Naive B cell (primary cell): ENCODE data around the gene GBX1. TPM values are rescaled to one million over a fixed set of nuclear protein-coding genes. Genes with fewer than 3 reads are reported as not detected.

Source experiments
- ATAC-seq, 2 donors: fragments of 150-1000 bp; cut with Tn5 transposase; 2 replicates each; pipeline ENCODE4 v1.10.0; 2021; ENCODE audit warnings: low read depth in 2 of 2, mild to moderate bottlenecking in 2 of 2, moderate library complexity in 2 of 2
- DNase-seq: peaks from one replicate; pipeline ENCODE4 v3.0.0; 2022
- H3K27ac Mint-ChIP-seq, 6 donors: one replicate each; pipeline ENCODE4 v1.8.0; 2020 to 2022; ENCODE audit warnings: mild to moderate bottlenecking in 6 of 6, mixed read lengths in 6 of 6, moderate library complexity in 5 of 6, inconsistent platforms in 2 of 6
- H3K27me3 Mint-ChIP-seq, 3 donors: one replicate each; pipeline ENCODE4 v1.8.0; 2021 to 2022; ENCODE audit warnings: mixed read lengths in 3 of 3, mild to moderate bottlenecking in 1 of 3
- H3K36me3 Mint-ChIP-seq, 2 donors: one replicate each; pipeline ENCODE4 v1.8.0; 2020 to 2022; ENCODE audit warnings: mixed read lengths in 2 of 2, inconsistent platforms in 1 of 2, mild to moderate bottlenecking in 1 of 2
- H3K4me1 Mint-ChIP-seq, 3 donors: one replicate each; pipeline ENCODE4 v1.8.0; 2020 to 2022; ENCODE audit warnings: mixed read lengths in 3 of 3, inconsistent platforms in 1 of 3, mild to moderate bottlenecking in 1 of 3, moderate library complexity in 1 of 3
- H3K4me3 Mint-ChIP-seq, 8 donors: one replicate each; pipeline ENCODE4 v1.8.0; 2020 to 2022; ENCODE audit warnings: mild to moderate bottlenecking in 8 of 8, mixed read lengths in 8 of 8, moderate library complexity in 8 of 8, inconsistent platforms in 2 of 8
- H3K9me3 Mint-ChIP-seq, 7 donors: one replicate each; pipeline ENCODE4 v1.8.0; 2020 to 2022; ENCODE audit warnings: mixed read lengths in 7 of 7, mild to moderate bottlenecking in 5 of 7, inconsistent platforms in 2 of 7, moderate library complexity in 1 of 7
- polyA plus RNA-seq, 6 donors: library from polyadenylated mRNA; unstranded; fragments of 300-500 nt; fragmentation: Illumina TruSeq; gene quantifications; one replicate each; pipeline ENCODE4 v1.2.3, GENCODE V29; 2021; ENCODE audit warnings: low read depth in 6 of 6

The GBX1 gene
- polyA plus RNA-seq, 6 donors from 2014 or later, result not detected

GRCh38 chr7:151204383-151205032 is 37.0 kb upstream of the GBX1 start:
- H3K4me1 Mint-ChIP-seq, result peaks cover 0 to 7% (median 4%) of the 10 kb centered on the region in 3 donors
- H3K36me3 Mint-ChIP-seq, result no peaks in the 10 kb centered on the region
- H3K27ac Mint-ChIP-seq, result no peak overlapping the region
- ATAC-seq (no peak), DNase-seq (no peak)
- H3K27me3 Mint-ChIP-seq, result peaks cover 14 to 60% (median 57%) of the 10 kb centered on the region in 3 donors
- H3K9me3 Mint-ChIP-seq, result no peaks in the 10 kb centered on the region
- no peak overlapping the region for H3K4me3 Mint-ChIP-seq

- peaks cover 14 to 63% (median 59%) of the 10 kb centered on the region in 3 donors for H3K27me3 Mint-ChIP-seq
- DNase-seq, result no peak
- H3K27ac Mint-ChIP-seq, result no peak overlapping the region
- peaks cover 0 to 7% (median 4%) of the 10 kb centered on the region in 3 donors for H3K4me1 Mint-ChIP-seq
- H3K36me3 Mint-ChIP-seq, result no peaks in the 10 kb centered on the region
- no peak for ATAC-seq
- H3K4me3 Mint-ChIP-seq, result no peak overlapping the region
- no peaks in the 10 kb centered on the region for H3K9me3 Mint-ChIP-seq
Measured at GRCh38 chr7:151202836-151203235, 35.3 kb upstream of the GBX1 start.

GRCh38 chr7:151201751-151202150 is 34.3 kb upstream of the GBX1 start:
- ATAC-seq (no peak), DNase-seq (no peak)
- H3K4me3 Mint-ChIP-seq, result no peak overlapping the region
- H3K27ac Mint-ChIP-seq, result no peak overlapping the region
- H3K36me3 Mint-ChIP-seq, result no peaks in the 10 kb centered on the region
- no peaks in the 10 kb centered on the region for H3K9me3 Mint-ChIP-seq
- H3K27me3 Mint-ChIP-seq, result peaks cover 14 to 59% (median 58%) of the 10 kb centered on the region in 3 donors
- H3K4me1 Mint-ChIP-seq, result peaks cover 0 to 3% (median 3%) of the 10 kb centered on the region in 3 donors

GRCh38 chr7:151201344-151201743 is 33.9 kb upstream of the GBX1 start:
- no peak overlapping the region for H3K4me3 Mint-ChIP-seq
- no peaks in the 10 kb centered on the region for H3K36me3 Mint-ChIP-seq
- H3K27me3 Mint-ChIP-seq, result peaks cover 14 to 59% (median 54%) of the 10 kb centered on the region in 3 donors
- no peak for DNase-seq
- no peak overlapping the region for H3K27ac Mint-ChIP-seq
- H3K9me3 Mint-ChIP-seq, result no peaks in the 10 kb centered on the region
- ATAC-seq, result no peak
- H3K4me1 Mint-ChIP-seq, result no peaks in the 10 kb centered on the region

- H3K36me3 Mint-ChIP-seq, result no peaks in the 10 kb centered on the region
- no peak overlapping the region for H3K27ac Mint-ChIP-seq
- no peak for ATAC-seq
- H3K4me1 Mint-ChIP-seq, result no peaks in the 10 kb centered on the region
- no peaks in the 10 kb centered on the region for H3K9me3 Mint-ChIP-seq
- DNase-seq, result no peak
- peaks cover 22 to 46% (median 40%) of the 10 kb centered on the region in 3 donors for H3K27me3 Mint-ChIP-seq
- H3K4me3 Mint-ChIP-seq, result no peak overlapping the region
Measured at GRCh38 chr7:151198945-151199848, 31.7 kb upstream of the GBX1 start.

GRCh38 chr7:151197932-151198331 is 30.4 kb upstream of the GBX1 start:
- H3K4me3 Mint-ChIP-seq, result no peak overlapping the region
- no peaks in the 10 kb centered on the region for H3K36me3 Mint-ChIP-seq
- H3K9me3 Mint-ChIP-seq, result no peaks in the 10 kb centered on the region
- peaks cover 22 to 50% (median 35%) of the 10 kb centered on the region in 3 donors for H3K27me3 Mint-ChIP-seq
- no peak overlapping the region for H3K27ac Mint-ChIP-seq
- H3K4me1 Mint-ChIP-seq, result no peaks in the 10 kb centered on the region
- no peak for ATAC-seq
- DNase-seq, result no peak

- H3K27me3 Mint-ChIP-seq, result peaks cover 10 to 38% (median 34%) of the 10 kb centered on the region in 3 donors
- no peaks in the 10 kb centered on the region for H3K9me3 Mint-ChIP-seq
- H3K4me3 Mint-ChIP-seq, result no peak overlapping the region
- no peaks in the 10 kb centered on the region for H3K4me1 Mint-ChIP-seq
- DNase-seq (no peak), ATAC-seq (no peak)
- H3K27ac Mint-ChIP-seq, result no peak overlapping the region
- no peaks in the 10 kb centered on the region for H3K36me3 Mint-ChIP-seq
Measured at GRCh38 chr7:151195616-151196450, 28.3 kb upstream of the GBX1 start.

GRCh38 chr7:151194188-151194587 is 26.7 kb upstream of the GBX1 start:
- no peak overlapping the region for H3K27ac Mint-ChIP-seq
- no peaks in the 10 kb centered on the region for H3K4me1 Mint-ChIP-seq
- no peak overlapping the region for H3K4me3 Mint-ChIP-seq
- no peaks in the 10 kb centered on the region for H3K36me3 Mint-ChIP-seq
- no peak for ATAC-seq
- H3K9me3 Mint-ChIP-seq, result no peaks in the 10 kb centered on the region
- peaks cover 25 to 41% (median 35%) of the 10 kb centered on the region in 3 donors for H3K27me3 Mint-ChIP-seq
- no peak for DNase-seq

GRCh38 chr7:151193203-151193978 is 25.9 kb upstream of the GBX1 start:
- H3K4me3 Mint-ChIP-seq, result no peak overlapping the region
- no peak overlapping the region for H3K27ac Mint-ChIP-seq
- DNase-seq (no peak), ATAC-seq (no peak)
- H3K4me1 Mint-ChIP-seq, result peaks cover 0 to under 1% (median 0%) of the 10 kb centered on the region in 3 donors
- H3K27me3 Mint-ChIP-seq, result peaks cover 31 to 49% (median 42%) of the 10 kb centered on the region in 3 donors
- no peaks in the 10 kb centered on the region for H3K36me3 Mint-ChIP-seq
- H3K9me3 Mint-ChIP-seq, result no peaks in the 10 kb centered on the region

- H3K36me3 Mint-ChIP-seq, result no peaks in the 10 kb centered on the region
Measured at GRCh38 chr7:151192002-151192539, 24.6 kb upstream of the GBX1 start.

GRCh38 chr7:151191544-151191943 is 24.1 kb upstream of the GBX1 start:
- Mint-ChIP-seq H3K4me3 (no peak overlapping the region), H3K27me3 (peaks cover 31 to 64% (median 54%) of the 10 kb centered on the region in 3 donors), H3K4me1 (peaks cover 0 to 7% (median 6%) of the 10 kb centered on the region in 3 donors), H3K36me3 (no peaks in the 10 kb centered on the region), H3K9me3 (no peaks in the 10 kb centered on the region), H3K27ac (no peak overlapping the region)
- DNase-seq (no peak), ATAC-seq (no peak)

More at GRCh38 chr7:151192002-151192539, 24.6 kb upstream of the GBX1 start:
- Mint-ChIP-seq H3K9me3 (no peaks in the 10 kb centered on the region), H3K27ac (no peak overlapping the region), H3K27me3 (peaks cover 31 to 59% (median 49%) of the 10 kb centered on the region in 3 donors), H3K4me1 (peaks cover 0 to 5% (median 4%) of the 10 kb centered on the region in 3 donors), H3K4me3 (no peak overlapping the region)
- no peak for DNase-seq
- no peak for ATAC-seq

GRCh38 chr7:151189038-151189437 is 21.5 kb upstream of the GBX1 start:
- ATAC-seq, result no peak
- peak overlapping the region in 1 of 6 donors; percentile 66 for H3K27ac Mint-ChIP-seq
- H3K4me1 Mint-ChIP-seq, result peaks cover 0 to 7% (median 6%) of the 10 kb centered on the region in 3 donors
- peaks cover 0 to 1% (median 0%) of the 10 kb centered on the region in 7 donors for H3K9me3 Mint-ChIP-seq
- no peaks in the 10 kb centered on the region for H3K36me3 Mint-ChIP-seq
- DNase-seq, result no peak
- H3K27me3 Mint-ChIP-seq, result peaks cover 26 to 61% (median 57%) of the 10 kb centered on the region in 3 donors
- H3K4me3 Mint-ChIP-seq, result no peak overlapping the region
